Kidney capillary endothelial cell (primary cell): ENCODE measurements around the gene LTF.

ENCODE experiments used
- DNase-seq: peaks from one replicate; pipeline ENCODE4 v3.0.0-alpha.2; 2018; ENCODE audit warnings: low spot score

Gene LTF

DNA sequence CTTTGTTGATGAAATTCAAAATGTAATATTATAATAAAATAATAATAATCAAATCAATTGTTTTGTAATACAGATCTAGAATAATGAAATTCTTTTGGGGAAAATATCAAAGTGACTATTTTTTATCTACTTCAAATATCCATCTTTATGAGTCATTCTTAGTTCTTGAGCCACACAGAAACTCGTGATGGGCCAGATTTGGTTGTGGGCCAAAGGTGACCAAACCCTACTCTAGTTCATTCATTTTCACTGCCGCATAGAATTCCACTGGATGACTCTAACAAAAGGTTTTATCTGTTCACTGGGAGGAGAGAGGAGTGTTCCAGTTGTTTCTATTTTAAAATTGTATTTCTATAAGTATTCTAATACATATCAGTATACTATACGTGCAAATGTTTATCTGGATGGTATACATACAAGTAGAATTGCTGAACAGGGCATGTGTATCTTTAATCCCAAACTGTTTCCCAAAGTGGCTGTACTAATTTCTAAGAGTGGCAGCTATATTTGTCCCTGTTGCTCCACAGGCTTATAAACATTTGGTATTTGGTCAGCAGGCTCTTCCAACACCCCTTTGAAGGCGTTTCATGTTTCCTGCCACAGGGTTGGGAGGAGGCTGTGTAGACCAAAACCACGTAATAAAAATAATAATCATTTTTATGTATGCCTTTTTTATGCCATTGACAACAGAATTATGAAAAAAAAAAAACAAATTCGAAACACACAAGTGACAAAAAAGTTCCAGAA lies 25.8 kb upstream of the LTF start:
- no peak for DNase-seq

DNA sequence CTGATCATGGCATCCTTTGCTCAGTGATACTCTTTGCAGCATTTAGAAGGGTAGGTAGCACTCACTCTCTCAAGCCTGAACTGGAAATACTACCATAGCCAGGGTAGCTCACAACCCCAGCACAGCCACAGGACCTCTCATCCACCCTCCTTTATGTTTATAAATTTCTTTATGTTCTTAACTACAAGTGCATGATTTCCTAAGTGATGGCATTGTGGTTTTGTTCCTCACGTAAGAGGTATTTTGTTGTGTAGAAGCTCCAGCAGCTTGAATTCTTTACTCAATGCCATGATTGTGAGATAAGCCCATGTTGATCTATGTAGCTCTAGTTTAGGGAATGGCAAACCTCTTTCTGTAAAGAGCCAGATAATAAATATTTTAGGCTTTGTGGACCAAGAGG lies 25.2 kb upstream of the LTF start:
- DNase-seq, result no peak

DNA sequence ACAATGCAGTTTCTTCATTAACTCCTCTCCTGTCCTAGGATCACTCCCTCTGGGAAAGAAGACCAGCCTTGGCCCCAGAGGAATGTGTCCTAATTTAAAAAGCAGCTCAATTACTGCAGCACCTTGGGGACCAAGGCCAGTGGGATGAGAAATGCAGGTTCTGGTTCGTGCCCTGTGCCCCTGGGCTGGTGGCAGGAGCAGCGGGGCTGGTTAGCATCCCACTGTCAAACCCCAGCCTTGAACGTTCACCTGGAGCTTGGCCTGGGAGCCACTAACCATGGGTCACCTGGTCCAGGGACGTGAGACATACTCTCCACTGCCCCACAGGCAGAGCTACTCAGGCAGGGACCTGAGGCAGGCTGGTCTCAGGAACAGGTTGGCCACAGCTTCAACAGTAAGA lies 24.7 kb upstream of the LTF start:
- no peak for DNase-seq

DNA sequence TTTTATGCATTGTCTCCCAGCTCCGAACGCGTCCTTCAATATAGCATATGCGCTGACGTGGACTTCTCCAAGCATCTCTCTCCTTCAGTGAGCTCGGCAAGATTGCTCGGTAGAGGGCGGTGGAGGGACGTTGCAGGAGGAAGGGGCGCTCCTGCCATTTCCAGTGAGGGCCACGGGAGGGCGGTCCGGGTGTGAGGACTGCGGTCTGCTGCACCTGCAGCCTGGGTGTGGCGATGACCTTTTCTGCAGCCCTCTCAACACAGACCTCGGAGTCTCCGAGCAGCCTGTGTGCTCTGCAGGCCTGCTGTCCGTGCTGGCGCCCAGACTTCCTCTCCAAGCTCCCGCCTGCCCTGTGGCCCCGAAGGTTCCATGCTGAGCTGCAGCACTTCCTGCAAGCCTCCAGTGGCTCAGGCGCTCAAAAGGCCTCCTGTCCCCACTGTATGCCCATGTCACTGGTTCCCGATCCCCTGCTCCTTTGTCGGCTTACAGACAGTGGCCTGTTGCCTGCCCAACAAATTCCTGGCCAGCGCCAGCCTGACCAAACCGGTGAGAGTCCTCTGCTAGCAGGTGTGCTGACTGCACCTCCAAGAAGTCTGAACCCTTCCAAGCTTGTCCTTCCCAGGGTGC lies 24.1 kb upstream of the LTF start:
- peak; percentile 88 for DNase-seq

DNA sequence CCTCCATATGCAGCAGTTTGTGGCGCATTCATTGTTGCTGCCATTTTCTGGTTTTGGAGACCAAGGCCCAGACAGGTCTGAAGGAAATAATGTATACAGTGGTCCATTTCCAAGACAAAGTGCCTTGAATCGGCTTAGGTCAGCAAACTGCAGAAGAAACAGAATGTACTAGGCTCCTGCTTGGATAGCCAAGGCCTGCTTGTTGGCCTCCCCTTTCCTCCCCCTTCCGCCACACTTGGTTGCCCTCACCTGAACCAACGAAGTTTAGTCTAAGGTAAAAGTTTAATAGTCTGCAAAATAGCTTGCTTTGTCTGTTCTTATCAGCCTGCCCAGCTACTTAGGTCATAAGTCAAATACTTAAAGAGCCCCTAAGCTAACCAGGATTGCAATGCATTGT lies 21.1 kb upstream of the LTF start:
- no peak for DNase-seq

DNA sequence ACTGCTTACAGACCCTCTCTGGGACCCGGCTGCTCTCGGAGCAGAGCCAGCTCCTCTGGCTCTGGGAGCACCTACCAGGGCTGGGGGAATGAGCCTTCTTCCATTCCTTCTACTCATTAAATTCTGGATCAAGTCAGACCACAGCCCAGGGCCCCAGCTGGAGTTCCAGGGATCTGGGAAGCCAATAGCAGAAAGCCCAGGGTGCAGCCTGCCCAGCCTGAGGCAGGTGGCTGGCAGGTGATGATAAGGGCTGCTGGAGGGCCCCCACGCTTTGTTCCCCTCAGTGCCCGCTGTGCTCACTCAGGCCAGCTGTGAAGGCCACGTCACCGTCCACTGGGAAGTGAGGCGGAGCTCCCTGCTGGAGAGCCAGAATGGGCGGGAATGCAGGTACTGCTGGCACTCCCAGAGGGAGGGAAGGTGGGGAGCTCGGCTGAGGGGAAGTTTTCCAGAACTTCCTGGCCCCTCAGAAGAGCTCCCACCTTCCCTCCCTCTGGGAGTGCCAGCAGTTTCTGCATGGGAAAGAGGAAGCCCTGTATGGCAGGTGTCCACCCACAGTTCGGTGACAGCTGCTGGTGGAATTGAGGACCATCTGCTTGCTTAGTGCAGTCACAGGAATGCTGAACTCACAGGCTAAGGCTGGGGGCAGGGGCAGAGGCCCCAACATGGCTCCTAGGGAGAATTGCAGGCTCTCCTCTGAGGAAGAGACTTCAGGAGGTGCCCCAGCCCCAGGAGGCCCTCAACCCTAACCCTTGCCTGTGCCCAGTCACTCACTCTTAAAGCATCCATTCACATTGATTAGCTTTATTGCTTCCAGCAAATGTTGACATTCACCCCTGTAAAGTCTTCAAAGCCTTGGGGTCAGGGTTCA lies 20.4 kb upstream of the LTF start:
- DNase-seq, result no peak

DNA sequence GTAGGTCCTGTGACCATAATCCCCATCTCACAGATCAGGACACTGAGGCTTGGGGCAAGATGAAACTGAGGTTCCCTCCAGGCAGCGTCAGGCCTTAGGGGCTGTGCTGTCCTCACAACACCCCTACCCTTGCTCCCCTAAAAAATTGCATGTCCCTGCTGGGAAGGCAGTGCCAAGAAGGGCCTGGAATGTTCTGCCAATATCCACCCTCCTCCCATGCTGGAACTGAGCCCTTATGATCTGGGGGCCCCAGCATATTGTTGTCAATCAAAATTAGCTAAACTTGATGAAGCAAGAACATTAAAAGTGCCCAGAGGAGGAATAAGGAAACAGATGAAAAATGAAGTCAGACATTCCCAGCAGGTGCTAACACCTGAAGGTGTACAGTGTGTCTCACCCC lies 19.7 kb upstream of the LTF start:
- no peak for DNase-seq

DNA sequence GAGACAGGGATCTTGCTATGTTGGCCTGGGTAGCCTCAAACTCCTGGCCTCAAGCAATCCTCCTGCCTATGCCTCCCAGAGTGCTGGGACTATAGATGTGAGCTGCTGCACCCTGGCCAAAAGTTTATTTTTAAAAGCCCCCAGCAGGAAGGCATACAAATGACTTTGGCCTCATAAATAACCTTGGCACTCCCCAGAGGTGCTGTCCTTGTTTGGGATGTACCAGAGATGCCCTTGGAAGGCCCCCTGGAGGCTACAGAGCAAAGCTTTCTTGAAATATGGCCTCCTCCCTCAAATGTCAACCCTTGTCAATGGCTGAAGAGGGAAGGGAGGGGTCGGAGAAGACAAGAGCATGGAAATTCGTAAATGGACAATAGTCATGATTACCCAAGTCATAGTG lies 19.1 kb upstream of the LTF start:
- DNase-seq, result no peak

DNA sequence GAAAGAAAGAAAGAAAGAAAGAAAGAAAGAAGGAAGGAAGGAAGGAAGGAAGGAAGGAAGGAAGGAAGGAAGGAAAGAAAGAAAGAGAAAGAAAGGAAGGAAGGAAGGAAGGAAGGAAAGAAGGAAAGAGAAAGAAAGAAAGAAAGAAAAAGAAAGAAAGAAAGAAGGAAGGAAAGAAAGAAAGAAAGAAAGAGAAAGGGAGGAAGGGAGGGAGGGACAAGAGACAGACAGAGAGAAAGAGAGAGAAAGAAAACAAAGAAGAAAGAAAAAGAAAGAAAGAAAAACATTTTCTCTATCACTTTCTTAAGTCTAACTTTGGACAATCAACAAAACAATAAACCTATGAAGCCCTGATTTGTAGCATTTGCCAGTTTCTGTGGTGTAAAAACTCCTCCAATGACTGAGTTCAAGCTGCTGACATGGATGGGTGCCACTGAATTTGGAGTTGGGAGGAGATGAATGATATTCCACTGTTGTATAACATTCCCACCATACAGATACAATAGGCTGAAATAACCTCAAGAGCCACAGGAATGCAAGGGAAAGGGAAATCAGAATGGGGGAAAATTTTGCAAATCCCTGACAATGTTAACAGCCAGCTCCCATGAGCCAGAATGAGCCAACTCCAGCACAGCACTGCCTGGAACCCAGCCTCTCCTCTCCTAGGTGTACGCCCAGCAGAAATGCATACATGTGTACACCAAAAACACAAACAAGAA lies 18.1 kb upstream of the LTF start:
- DNase-seq, result no peak

DNA sequence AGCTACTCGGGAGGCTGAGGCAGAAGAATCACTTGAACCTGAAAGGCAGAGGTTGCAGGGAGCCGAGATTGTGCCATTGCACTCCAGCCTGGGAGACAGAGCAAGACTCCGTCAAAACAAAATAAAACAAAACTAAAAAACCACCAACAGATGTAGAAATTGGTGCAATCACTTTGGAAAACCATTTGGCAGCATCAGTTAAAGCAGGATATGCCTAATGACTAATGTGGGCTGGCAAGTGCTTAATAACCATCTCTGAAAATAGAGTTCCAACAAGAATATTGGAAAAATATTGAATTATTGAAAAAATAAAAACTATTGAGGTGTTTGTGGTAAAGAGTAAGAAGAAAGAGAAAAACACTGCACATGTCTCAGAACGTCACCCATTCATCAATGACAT lies 16.9 kb upstream of the LTF start:
- no peak for DNase-seq

DNA sequence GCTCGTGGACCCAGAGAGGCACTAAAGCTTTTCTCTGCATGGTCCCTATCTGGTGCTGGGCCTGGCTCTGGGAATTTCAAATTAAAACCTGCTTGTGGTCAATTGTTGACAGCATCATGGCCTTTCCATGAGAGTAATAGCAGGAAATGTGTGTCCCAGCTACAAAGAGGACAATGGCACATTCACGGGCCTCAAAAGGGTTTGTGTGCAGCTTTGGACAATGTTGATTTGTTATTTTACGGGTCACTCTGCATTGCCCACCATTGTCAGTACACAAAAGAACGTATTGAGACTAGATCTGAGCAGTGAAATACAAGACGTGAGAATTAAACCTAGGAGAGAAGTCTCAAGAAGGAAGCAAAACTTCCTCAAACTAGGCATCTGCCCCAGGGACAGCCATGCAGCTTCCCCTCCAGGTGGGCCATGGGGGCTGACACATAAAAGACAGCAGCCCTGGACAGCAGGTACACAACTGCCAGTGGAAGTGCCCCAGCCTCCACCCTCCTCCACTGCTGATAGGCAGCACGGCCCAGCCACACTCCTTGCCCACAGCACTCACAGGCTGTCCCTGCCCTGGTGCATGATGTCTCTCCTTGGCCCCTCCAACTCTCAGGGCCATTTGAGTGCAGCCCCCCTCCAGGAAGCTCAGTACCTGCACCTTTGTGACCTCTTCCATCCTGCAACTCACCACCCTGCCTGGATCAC lies 15.9 kb upstream of the LTF start:
- no peak for DNase-seq

DNA sequence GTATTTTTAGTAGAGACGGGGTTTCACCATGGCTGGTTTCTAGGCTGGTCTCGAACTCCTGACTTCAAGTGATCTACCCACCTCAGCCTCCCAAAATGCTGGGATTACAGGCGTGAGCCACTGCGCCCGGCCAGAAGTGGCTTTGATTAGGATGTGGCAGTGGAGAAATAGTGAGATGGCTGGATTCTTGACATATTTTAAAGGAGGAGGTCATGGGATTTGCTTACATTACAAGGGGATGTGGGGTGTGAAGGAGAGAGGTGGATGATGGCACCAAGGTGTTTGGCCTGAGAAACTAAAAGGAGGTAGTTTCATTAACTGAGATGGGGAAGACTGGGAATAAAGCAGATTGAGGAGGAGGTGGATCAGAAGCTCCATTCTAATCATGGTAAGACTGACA lies 15.0 kb upstream of the LTF start:
- no peak for DNase-seq

DNA sequence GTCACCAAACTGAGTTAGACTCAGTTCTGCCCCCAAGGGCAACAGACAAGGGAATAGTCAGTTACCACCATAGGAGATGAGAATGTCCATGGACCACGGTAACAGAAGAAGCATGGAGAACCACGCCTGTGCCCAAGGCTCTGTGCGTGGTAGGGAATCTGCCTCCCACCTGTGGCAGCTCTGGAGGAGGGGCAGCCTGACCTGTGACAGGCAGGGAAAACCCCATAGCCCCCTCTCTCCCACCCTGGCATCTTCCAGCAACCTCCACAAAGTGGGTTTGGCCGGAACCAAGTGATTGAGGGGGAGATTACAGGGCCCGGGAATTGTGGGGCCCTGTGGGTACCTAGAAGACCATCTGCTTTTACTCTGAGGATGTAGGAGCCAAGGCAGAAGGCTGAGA lies 14.3 kb upstream of the LTF start:
- no peak for DNase-seq

DNA sequence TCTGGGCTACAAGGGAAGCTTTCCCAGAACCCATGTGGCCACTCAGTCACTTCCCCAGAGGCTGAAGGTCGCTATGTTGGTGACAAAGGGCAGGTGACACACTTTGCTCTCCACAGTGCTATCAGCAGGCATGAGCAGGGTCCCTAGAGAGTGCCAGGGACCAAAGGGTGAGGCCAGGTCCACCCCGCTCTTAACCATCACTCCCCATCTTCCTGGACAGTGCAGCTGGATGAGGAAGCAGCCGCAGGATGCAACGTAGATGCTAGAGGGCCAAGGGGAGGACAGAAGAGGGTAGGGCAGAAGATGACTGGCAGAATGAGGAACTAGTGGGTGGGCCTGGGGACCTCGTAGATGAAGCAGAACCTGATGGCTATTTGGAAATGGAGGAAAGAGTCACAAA lies 13.6 kb upstream of the LTF start:
- no peak for DNase-seq

DNA sequence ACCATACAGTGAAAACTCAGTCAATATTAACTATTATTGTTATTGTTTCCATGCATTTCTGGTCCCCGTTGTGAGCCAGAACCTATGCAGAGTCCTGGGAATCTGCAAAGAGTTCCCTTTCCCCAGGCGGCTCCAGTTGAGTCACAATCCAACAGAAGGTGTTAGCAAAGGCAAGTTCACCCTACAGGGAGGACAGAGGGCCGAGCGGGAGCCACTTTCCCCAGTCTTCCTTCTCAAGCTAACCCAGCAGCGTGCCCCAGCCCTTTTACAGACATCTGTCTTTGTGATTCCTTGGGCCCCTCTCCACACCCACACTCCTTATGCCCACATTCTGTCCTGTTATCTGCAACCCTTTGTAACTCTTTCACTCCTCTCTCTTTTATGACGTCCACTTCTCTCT lies 13.1 kb upstream of the LTF start:
- DNase-seq, result no peak

DNA sequence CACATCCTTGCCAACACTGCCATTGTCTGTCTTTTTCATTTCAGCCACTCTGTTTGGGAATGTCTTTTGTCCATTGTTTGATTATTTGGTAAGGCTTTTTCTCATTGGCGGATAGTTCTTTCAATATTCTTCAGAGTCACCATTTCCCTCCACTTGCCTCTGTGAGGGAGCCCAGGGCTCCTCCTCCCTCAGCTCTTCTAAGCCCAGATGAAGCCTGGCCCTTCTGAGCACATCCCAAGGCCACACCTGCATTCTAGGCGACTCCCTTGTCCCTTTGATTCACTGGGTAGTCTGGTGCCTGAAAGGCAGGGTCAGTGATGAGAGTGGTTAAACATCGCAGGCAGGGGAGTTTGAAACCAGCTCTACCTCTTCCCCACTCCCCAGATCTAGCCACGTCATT lies 12.4 kb upstream of the LTF start:
- DNase-seq, result no peak

DNA sequence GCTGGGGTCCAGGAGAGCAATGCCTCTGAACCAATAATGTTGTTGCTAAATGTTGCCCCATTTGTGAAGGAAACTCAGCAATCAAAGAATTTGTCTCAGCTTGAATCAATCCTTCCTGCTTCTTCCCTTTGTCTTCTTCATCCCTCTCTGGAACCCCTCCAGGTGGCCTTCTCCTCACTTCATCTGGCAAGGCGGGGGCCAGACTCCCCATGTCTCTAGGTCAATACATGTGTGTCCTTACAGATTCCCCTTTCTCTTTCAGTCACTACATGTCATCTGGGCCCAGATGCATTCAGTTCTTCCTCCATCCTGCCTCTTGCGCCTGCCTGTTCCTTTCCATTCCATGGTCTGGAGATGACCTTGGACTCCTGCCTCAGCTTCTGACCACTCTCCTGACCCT lies 8.0 kb upstream of the LTF start:
- DNase-seq, result no peak

DNA sequence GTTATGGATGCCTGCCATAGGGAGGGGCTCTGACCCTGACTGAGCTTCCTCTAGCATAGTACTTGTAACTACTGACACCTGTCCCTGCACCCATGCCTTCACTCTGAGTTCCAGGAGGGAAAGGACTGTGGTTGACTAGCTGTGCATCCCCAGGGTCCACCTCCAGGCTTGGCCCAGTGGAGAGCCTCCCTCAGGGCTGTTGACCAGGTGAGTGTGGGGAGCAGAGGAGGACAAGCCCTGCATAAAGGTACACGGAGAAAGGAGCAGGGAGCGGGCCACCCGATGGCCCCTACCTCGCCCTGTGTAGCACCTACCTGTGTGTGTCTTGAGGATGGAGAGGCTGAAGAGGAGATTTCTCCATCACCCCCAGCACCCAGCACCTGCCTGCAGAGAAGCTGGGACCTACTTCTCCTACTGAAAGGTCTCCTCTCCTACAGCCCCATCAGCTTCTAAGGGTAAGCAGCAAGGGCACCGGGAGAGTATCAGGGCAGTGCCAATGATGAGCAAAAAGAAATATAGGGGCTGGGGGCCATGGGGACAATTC lies 6.7 kb upstream of the LTF start:
- DNase-seq, result no peak

DNA sequence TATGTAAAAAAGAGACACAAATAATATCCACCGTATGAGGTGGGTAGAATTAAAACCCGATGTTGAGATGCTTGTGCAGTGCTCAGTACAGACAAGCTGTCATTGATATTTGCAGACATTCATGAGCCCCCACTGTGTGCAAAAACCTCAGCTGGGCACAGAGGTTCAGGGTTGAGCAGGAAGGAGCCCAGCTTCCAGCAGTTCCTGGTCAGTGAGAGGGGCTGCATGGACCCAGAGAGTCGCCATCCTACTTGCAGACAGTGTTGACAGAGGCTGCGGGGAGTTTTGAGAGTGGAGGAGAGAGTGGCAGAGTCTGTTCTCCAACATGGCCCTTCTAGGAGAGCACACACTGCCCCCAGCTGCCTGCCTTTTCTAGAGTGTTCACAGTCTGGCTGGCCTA lies 6.1 kb upstream of the LTF start:
- DNase-seq, result no peak

DNA sequence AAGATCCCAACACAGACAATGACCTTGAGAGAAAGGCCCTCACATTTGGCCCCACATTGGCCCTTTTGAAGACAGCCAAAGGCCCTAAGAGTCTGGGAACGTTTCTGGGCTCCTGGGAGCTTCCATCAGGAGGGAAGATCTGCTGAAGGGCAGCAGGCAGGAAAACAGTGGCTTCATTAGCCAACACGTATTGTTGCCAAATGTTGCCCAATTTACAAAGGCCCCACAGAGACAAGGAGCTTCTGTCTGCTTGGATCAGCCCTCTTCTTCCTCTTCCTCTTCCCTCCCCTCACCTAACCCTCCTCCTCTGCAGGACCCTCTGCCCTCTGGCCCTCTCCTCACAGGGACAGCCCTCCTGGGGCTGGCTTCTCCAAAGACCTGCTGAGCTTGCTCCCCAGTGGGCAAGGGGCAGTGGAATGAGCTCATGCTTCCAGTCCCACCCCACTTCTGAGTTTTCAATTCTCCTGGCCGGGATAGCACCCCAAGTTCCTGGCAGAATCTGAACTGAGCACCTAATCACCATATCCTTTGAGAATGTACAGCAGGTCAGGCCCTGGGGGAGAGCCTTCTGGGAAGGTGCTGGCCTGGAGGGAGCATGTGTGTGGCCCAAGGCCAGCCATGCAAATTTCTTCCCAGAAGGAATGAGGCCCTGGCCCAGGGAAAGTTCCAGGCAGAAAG lies 5.1 kb upstream of the LTF start:
- DNase-seq, result no peak
